Activated naive CD4-positive, alpha-beta T cell (primary cell): ENCODE results near the gene FLRT1.

Experiments
- DNase-seq, 4 experiments: peaks; one replicate each; lab custom pipeline; 2025; lab: John Stamatoyannopoulos, UW

The FLRT1 gene

DNA sequence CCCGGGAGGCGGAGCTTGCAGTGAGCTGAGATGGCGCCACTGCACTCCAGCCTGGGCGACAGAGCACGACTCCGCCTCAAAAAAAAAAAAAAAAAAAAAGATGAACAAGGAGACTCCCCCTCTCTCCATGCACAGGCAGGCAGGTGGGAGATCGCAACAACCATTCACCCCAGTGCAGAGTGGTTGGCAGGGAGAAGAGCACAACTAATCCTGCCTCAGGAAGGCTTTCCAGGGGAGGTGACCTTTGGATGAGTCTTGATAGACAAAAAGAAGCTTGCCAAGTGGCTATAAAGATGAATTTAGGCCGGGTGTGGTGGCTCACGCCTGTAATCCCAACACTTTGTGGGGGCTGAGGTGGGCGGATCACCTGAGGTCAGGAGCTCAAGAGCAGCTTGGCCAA lies 30.0 kb downstream of the FLRT1 start:
- no peak for DNase-seq

DNA sequence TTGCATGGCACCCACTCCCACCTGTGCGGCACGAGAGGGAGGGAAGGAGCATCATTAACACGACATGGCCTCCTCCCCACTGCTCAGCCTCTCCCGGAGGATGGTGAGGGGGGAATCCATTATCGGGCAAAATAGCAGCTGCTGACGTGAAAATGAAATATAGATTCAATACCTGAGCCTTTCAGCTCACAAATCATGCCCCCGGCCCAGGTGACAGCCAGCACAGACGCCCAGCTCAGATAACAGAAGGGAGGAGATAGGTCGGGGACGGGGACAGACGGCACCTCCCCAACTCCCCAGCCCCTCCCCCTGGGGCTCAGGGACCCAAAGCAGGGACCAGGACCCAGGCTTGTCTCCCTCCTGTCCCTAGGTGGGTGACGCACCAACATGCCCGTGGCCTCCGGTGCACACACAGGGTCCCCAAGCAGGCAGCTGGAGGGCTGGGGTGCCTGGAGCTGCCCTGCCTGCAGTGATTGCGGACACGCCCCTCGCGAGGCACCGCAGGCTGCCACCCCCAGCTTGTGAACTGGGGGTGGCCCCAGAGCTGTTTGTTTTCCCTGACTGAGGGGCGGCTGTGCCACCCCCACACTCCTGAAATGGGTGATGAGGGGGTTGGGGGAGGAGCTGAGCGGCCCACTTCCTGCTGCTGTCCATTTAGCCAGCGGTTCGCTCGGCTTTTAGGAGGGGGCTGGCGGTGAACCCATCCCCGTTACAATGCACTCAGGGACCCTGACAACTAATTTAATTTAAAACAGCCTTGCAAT lies 31.7 kb downstream of the FLRT1 start:
- no peak for DNase-seq

DNA sequence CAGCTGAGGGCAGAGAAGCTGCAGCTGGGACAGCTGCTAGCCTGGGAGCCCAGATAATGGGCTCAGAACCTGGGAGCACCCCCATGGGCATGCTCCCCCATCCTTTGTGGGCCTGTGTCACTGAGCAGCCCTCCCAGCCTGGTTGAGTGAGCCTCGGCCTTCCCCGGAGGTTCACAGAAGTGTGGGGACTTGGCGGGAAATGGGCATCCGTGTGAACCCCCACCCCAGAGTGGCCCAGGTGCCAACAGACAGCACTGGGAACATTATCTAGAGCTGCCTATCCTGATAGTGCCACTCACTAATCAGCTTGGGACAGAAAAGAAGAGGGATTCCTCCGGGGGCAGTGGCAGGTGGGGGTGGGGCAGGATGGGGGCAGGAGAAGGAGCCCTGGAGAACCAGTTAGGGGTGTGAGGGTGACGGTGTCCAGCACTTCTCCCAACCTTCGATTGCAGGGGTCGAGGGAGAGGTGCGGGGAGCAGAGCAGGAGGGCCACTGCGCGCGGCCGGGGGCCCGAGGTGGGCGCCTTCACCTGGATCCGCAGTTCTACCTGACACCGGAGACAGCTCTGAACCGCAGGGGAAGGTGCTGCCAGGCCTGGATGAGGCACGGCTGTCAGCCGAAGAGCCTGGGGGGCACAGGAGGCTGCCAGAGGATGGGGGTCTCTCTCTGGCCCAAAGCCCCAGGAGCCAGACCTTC lies 33.1 kb downstream of the FLRT1 start:
- no peak for DNase-seq

DNA sequence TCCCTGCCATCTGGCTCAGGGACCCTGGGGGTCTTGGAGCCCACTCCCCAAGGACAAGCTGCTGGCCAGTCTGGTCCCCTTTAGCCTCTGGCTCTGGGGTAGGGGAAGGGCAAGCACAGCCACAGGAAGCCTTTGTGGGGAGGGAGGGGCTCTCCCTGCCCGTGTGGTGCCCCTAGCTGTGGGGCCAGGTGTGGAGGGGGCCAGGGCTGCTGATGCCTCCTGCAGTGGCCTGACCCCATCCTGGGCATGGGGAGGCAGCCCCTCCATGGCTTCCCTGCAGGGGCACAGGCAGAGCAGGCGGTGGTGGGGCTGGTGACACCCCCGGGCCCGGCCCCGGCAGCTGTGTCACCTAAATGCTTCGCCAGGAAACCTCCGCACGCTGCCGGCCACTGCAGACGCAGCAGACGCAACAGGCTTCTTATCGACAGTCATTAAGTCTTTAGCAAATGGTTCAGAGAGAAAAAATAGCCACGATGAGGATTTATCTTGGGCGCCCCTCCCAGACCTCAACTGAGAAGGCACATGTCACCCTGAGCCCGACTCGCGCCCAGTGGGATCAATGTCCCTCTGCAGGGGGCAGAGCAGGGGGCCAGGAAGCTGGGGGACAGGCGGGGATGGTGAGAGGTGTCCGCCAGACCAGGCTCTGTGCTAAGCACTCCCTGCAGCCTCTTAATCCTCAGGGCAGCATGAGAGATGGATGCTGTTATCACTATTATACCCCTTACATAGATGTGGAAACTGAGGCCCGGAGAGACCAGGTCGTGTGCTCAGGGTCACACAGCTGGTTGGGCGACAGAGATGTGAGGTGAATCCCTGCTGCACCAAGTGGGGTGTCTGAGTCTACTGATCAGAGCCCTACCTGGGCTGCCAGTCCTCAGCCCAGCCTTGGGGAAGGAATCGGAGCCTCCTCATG lies 33.9 kb downstream of the FLRT1 start:
- no peak for DNase-seq

DNA sequence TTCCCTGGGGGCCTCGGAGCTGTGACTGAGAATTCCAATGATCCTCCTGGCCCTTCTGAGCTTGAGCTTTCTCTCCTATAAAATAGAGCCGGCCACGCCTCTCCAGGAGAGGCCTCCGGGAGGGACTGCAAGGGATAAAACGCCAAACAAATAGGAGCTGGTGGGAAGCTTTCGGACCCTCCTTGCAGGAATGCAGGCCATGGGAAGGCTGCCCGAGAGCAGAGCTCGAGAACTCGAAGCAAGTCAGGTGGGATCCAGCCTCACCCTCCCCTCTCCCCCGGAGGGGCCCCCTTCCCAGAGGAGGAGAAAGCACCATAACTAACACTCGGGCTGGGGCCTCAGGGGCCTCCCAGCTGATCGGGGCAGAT lies 34.6 kb downstream of the FLRT1 start:
- no peak for DNase-seq

DNA sequence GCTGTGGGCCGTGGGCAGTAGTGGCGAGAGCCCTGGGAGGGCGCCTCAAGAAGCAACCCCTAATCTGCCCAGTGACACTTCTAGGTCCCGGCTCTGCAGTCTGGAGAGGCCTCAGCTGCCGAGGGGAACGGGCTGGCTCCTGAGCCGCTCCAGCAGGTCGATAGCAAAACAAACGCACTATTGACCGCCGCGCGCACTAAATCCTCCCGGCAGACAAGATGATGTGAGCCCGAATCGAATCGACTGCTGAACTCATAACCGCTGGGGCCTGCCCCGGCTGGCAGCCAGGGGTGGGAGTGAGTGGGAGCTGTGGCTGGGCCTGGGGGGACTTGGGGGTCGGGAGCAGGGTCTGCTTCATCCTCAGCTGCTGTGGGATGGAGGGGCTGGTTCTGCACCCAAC lies 36.1 kb downstream of the FLRT1 start:
- no peak for DNase-seq

DNA sequence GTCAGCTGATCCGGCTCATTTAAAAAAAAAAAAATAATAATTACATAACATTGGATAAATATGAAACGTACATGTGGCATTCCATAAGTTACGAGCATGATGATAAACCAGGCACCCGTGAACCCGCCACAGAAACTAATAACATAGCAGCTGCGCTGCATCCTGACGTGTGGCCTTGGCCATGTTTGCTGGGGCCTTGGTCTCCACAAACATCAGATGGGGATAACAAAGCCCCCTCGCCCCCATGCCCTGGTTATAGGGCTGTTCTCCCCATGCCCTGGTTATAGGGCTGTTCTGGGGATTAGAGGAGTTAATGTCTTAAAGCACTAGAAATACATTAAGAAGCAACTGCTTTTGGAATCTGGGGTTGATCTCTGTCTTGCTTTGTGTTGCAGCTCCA lies 36.7 kb downstream of the FLRT1 start:
- no peak for DNase-seq

DNA sequence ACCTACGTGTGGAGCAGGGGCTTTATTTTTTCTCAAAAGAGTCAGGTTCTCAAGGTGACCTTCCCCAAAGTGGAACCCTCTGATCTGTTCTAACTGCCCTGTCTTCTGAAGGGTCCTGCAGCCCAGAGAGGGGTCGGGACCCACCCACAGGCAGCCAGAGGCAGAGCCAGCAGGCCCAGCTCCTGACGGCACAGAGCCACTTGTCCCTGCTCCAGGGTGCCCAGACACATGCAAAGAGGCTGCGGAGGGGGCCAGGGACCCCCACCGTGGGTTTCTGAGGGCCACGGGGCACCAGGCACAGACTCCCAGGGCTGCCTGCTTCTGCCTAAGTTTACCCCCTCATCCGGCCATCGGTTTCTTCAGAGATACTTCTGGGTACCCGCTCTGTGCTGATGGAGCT lies 37.1 kb downstream of the FLRT1 start:
- no peak for DNase-seq

DNA sequence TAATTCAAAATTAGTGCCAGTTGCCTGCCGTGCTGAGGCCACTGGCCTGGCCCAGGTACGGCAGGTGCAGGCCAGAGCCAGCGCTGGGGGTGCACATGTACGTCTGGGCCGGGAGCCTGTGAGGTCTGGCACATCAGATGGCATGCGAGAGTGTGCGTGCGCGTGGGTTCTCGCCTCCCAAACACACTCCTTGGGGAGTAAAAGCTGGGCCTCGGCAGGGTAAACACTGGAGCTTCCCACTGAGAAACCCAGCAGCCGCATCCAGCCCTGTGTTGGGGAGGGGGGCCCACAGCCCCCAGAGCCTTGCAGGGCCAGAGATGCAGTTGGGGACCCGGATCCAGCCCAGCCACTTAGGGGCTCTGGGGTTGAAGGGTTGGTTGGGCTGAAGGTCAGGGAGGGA lies 37.8 kb downstream of the FLRT1 start:
- DNase-seq, result no peak

DNA sequence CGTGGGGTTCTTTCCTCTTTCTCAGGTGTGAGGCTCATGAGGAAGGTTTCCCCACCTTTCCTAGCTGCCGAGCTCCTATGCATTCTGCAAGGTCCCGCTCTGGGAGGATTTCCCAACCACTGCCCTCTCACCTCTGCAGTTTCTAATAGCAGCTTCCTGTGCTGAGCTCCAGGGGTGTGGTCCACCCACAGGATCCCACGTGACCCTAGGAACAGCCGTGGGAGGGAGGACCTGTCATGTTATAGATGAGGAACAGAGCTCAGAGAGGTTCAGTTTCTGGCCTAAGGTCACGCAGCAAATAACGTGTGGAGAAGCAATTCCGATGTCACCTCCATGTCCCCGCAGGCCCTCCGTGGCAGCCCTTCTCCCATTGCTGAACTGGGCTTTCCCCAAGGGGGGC lies 38.5 kb downstream of the FLRT1 start:
- DNase-seq, result no peak

DNA sequence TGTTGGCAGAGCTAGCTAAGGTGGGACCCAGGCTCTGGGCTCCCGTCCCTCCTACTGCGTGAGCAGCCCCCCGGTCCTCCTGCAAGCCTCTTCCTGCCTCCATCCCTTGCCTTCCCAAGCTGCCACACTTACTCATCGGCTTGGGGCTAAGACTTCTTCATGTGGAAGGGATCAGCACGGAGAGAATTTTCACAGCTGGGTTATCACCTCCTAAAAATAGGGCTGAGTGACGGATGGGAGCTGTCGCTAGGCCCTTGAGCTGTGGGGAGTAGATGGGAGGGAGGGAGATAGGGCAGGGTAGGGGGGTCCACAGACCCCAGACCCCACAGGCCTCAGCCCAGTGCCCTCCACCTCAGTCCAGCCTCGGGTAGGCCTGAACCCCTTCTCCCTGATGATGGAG lies 41.0 kb downstream of the FLRT1 start:
- no peak for DNase-seq

DNA sequence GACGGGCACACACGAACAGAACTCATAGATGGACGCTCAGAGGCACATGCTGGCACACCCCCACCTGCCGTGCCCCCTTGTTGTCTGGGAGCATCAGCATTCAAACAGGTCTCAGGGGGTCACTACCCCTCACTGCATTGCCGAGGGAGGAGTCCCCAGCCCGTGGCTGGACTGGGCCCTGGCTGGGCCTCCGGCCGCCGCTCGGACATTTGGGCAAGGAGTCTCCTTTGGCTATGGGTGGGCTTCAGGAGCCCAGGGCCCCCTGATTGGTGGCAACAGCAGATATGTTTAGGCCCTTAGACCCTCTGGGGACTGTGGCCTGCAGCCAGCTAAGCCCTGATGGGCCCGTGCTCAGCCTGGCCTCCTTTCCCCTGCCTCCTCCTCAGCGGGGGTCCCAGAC lies 41.9 kb downstream of the FLRT1 start:
- no peak for DNase-seq

DNA sequence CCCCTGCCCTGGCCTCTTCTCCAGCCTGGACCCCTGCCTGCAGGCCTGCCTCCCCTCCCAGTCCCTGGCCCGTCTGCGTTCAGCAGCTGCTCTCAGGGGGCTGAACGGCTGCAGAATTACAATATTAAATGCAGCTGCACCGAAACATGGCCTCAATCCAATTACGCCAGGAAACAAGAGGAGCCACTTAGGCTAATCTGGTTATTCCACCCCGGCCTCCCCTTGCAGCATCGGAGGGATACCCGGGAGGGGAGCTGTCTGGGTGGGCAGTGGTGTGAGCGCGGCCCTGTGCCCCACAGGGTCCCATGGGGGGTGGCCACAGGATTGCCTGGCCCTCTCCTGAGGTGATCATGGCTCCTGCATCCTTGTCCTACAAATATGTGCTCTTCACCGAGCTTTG lies 42.6 kb downstream of the FLRT1 start:
- no peak for DNase-seq

DNA sequence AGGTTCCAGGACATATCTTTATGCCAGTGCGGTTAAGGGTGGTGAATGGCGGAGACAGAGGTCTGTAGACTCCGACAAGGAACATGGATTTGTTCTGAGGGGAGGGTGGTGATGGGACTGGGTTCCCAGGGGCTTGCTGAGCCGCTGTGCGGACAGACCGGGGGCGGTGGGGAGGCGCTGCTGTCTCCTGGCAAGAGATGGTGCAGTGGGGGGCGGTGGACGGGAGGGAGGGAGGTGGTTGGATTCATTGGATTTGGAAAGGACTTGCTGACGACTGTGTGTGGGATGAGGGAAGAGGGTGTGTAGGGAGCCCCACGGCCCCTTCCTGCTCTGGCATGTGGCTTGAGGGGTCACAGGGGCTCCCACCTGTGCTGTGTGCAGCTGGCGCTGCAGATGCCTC lies 43.2 kb downstream of the FLRT1 start:
- no peak for DNase-seq

DNA sequence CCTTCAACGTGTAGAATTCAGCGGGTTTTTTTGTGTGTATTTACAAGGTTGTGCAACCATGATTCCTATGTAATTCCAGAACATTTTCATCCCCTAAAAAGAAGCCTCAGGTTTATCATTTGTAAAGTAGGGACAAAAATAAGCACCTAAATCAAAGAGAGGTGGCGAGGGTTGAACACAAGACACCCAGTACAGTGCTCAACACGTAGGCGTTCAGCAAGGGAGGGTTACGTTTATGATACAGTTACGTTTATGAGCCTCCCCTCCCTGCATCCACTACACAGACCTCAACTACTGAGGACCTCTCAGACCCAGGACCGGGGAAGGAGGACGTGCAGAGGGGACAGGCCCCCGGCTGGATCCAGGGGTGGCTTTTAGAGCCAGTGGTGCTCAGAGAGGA lies 44.7 kb downstream of the FLRT1 start:
- DNase-seq, result no peak

DNA sequence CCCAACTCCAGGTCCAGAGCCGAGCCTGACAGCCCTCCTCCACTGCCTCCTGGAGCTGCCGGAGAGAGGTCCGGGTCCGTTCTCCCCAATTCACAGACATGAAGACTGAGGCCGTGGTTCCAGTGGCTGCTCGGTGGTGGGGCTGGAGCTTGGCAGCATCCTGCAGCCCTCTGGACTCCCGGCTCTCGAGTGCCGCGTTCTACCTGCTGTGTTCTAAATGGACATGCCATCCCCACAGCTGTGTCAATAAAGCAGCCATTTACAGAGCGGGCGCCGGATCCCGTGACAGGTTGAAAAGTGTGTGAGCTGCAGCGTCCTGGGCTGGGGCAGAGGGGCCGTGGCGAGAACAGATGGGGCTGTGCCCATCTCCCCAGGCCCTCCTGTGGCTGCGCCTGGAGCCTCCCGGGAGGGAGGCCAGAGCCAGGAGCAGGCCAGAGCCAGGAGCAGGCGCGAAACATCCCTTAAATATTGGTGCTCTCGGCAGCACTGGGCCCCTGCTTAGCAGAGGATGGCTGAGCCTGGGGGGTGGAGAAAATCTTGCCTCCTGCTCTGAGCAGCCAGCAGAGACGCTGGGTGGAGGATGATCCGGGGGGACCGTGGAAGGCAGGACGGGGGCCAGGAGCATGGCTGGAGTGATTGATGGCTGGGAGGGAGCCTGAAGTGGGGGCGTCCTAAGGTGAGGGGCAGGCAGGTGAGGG lies 46.2 kb downstream of the FLRT1 start:
- DNase-seq, result no peak

DNA sequence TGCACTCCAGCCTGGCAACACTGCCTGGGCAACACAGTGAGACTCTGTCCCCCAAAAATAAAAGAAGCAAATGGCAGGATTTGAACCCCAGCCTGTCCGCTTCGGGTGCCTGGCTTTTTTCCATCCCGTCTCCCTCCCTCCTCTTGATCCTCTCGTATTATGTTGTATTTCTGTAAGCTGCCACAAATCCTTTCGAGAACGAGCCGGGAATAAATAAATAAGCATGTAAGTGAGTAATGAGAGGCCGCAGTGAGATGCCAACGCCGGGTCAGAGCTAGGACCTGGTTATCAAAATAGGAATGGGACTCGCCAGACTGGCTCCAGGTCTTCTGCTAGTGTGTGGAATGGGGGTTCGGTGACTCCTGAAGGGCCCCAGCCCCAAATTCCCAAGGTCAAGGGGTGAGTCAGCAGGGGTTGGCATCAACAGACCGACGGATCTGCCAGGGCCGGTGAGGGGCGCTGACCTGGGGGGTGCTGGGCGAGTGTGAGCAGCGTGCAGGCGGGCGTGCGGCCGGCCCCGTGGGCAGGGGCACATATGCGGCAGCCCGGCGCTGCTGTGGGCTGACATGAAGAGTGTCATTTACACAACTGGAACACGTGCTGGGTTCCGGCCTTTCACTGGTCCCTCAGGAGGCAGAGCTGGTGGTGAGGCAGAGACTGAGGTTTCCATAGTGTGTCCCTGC lies 47.8 kb downstream of the FLRT1 start:
- DNase-seq, result no peak

DNA sequence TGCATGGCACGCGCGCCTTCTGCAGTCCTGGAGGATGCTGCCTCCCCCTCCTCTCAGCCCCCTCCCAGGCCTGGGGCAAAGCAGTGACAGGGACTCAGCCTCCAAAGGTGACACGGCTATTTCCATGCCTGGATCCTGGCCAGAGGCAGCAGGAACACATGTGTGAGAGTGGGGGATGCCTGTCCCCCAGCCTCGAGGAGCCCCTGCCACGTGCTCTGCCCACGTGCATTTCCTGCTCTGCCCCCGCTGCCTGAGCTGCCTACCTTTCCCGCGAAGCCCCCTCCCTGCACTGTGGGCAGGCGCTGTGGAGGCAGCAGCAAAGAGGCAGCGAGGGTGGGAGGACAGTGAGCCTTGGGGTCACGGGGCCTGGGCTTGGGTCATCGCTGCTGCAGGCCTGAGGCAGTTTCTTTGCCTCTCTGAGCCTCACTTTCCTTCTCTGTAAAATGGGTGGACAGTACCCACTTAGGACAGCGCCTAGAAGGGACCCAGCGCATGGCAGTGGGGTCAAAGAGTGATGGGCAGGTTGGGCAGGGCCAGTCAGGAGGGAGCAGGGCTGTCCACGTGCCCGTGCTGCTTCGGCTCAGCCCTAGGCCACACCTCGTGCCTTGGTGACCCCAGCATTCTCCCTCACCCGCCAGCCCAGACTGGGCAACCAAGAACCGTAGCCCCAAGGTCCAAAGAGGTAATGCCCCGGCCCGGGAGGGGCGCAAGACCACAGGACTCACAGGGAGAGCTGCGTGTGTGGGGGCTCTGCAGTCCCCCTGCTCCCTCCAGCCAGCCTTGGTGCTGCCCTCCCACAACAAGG lies 48.6 kb downstream of the FLRT1 start:
- DNase-seq, result no peak

DNA sequence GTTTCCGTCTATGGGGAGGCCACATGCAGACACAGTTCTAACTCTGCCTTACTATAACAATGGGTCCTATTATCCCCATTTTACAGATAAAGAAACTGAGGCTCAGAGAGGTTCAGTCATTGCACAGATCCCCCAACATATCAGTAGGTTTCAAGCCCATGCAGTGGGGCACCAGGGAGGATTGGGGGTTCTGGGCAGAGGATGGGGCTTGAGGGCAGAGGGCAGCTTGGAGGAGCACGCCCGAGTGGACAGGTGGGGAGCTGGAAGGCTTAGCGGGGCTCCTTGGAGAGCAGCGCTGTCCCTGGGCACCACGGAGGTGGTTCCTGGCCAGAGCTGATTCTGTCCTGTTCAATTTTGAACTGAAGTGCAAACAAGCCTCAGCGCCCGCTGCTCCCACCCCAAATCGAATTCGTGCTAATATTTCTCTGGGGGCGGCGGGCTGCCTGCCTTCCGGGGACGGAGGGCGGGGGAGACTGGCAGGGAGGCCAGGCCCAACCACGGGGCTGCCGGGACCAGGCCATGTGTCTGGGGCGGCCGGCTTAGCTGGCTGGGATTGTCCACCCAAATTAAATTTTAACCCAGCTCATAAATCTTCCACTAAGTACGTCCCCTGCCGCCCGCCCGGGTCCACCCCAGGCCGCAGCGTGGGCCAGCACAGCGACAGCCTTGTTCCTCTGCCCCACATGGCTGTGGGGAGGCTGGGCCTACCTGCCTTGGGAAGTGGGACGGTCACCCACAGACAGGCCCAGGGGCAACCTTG lies 49.4 kb downstream of the FLRT1 start:
- no peak for DNase-seq
